GM23248 (cell line): ENCODE data around the gene NAV2.
"Not testable (repeated sequence)": the region's sequence is repeated elsewhere in the genome, so short reads cannot be mapped to it uniquely, and the experiment has no call there.

ENCODE experiments used
- EZH2 ChIP-seq: fragments of 200-600 bp; sonication (generic); IDR thresholded peaks from 2 replicates; pipeline ENCODE4 v1.6.1; 2018; ENCODE audit warnings: antibody characterized with exemption, mild to moderate bottlenecking; ENCODE audit not compliant: insufficient read depth, poor library complexity, severe bottlenecking
- EZH2phosphoT487 ChIP-seq: fragments of 200-600 bp; sonication (generic); IDR thresholded peaks from 2 replicates; pipeline ENCODE4 v1.6.1; 2018; ENCODE audit warnings: antibody characterized with exemption, moderate library complexity, mild to moderate bottlenecking, low read depth; ENCODE audit not compliant: insufficient read depth

DNA sequence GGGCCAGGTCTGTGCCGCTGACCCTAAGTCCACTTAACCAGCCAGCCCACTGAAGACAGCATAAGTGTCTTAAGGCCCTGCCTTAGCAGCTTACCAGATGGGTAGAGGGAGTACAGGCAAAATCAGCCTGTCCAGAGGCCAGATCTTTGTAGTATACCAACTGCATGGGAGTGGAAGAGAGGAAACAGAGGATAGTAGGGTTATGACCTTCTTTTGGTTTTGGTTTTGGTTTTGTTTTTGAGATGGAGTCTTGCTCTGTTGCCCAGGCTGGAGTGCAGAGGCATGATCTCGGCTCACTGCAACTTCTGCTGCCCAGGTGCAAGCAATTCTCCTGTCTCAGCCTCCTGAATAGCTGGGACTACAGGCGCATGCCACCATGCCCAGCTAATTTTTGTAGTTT lies 371.2 kb downstream of the NAV2 start:
- not testable (repeated sequence) for TF ChIP-seq EZH2phosphoT487, EZH2
